GM19099 (cell line): ENCODE measurements around the gene F9.

ENCODE experiments used
- POLR2A ChIP-seq: IDR thresholded peaks from 3 replicates; pipeline ENCODE4 v1.6.1; 2011; ENCODE audit warnings: low read depth; ENCODE audit not compliant: insufficient read length; ENCODE audit errors: extremely low read depth

Gene F9

GRCh38 chrX:139559383-139560042 lies 29.0 kb downstream of the F9 start:
- TF ChIP-seq POLR2A: no peak

DNA sequence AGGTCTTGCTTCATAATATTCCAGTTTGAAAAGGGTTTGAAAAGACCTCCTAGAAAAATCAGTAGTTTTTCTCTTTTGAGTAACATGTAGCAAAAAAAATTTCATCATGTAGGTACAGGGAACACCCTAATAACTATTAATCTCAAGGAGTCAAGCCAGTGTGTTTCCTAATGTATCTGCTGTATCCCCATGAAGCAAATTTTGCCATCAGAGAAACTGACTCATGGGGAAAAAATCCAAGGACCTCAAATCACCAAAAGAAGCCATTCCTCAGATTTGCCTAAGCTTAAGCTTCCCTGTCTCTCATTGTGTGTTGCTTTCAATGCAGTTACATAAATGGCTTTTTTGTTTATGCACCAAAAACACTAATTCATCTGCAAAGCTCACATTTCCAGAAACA lies 29.7 kb downstream of the F9 start:
- TF ChIP-seq POLR2A: no peak

DNA sequence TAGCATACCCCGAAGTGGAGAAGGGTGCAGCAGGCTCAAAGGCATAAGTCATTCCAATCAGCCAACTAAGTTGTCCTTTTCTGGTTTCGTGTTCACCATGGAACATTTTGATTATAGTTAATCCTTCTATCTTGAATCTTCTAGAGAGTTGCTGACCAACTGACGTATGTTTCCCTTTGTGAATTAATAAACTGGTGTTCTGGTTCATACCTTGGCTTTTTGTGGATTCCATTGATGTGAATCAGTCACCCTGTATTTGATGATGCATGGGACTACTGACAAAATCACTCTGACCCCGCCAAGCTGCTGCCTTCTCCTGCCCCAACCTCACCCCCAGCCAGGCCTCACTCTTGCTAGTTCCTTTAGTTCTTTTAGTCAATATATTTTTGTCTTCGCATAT lies 32.7 kb downstream of the F9 start:
- TF ChIP-seq POLR2A: no peak

DNA sequence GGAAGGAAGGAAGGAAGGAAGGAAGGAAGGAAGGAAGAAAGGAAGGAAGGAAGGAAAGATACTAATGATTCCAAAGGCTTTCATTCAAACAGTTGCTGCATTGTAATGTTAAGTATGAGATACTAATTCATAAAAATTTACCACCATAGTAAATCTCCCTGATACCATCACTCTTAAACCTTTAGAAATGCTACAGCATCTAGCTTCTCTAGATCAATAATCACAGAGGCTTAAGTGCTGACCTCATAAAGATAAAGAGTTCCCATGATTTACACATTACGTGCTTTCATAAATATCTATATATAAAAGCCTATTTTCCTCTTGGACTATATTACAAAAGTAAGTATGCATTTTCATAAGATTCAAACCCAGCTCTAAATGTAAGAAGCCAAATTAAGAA lies 36.4 kb downstream of the F9 start:
- TF ChIP-seq POLR2A: no peak

DNA sequence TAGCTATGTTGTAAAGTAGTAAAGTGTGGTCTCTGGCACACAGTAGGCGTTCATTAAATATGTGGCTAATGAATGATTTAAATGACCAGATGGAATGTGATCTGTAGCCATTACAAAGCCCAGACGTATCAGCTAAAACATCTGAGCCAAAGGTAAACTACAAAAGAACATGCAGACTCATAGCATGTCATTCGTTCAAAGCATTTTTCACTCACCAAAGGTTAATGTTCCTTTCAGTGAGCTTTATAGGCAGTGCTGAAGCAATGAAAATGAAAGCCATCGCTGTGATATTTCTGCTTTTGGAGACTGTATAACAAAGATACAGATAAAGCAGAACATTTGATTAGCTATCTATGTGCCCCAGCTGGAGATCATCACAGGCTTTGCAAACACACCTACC lies 50.5 kb downstream of the F9 start:
- TF ChIP-seq POLR2A: no peak

GRCh38 chrX:139585613-139586012 lies 55.1 kb downstream of the F9 start:
- no peak for TF ChIP-seq POLR2A

- TF ChIP-seq POLR2A: no peak
Measured at GRCh38 chrX:139596068-139596467, 65.5 kb downstream of the F9 start.

- no peak for TF ChIP-seq POLR2A
Measured at GRCh38 chrX:139600105-139600504, 69.6 kb downstream of the F9 start.
